Vagina (tissue), 2 donors: ENCODE results near the gene FEM1B. TPM values are rescaled to one million over a fixed set of nuclear protein-coding genes. Genes with fewer than 3 reads are reported as not detected.
A peak's percentile ranks its signal among the peaks of the same experiment; 100 is the strongest.

ENCODE experiments used
- DNase-seq, 2 donors: peaks; one replicate each; pipeline ENCODE4 v3.0.0-alpha.2; 2017; ENCODE audit errors: extremely low spot score in 2 of 2
- H3K27ac ChIP-seq: fragments of 200-600 bp; sonication (generic); one replicate; pipeline ENCODE4 v1.5.1; 2019
- H3K27me3 ChIP-seq: fragments of 200-600 bp; sonication (generic); one replicate; pipeline ENCODE4 v1.5.1; 2019
- H3K36me3 ChIP-seq, 2 donors: fragments of 200-600 bp; sonication (generic); one replicate each; pipeline ENCODE4 v1.5.1; 2017 to 2019
- H3K4me1 ChIP-seq: fragments of 200-600 bp; sonication (generic); one replicate; pipeline ENCODE4 v1.5.1; 2019
- H3K4me3 ChIP-seq, 2 donors: fragments of 200-600 bp; sonication (generic); 1 replicate in 1 of 2; 2 replicates in 1 of 2; pipeline ENCODE4 v1.5.1; 2016 to 2019
- H3K9me3 ChIP-seq: fragments of 200-600 bp; sonication (generic); one replicate; pipeline ENCODE4 v1.5.1; 2019
- CTCF ChIP-seq, 3 experiments: fragments of 450-650 bp in 2 of 3; fragments of 200-600 bp in 1 of 3; sonication (generic) in 1 of 3; IDR thresholded peaks; one replicate each; pipeline ENCODE4 v1.5.1; 2017 to 2019; ENCODE audit warnings: antibody characterized with exemption in 3 of 3, mild to moderate bottlenecking in 2 of 3, moderate library complexity in 2 of 3
- POLR2A ChIP-seq, 2 donors: fragments of 450-650 bp; IDR thresholded peaks; one replicate each; pipeline ENCODE4 v1.6.1; 2017; ENCODE audit warnings: antibody characterized with exemption in 2 of 2, mild to moderate bottlenecking in 2 of 2, moderate library complexity in 2 of 2
- POLR2AphosphoS5 ChIP-seq, 2 donors: sonication (generic); formaldehyde crosslinking; IDR thresholded peaks; one replicate each; pipeline ENCODE4 v1.9.0; 2017; ENCODE audit warnings: antibody characterized with exemption in 2 of 2, mild to moderate bottlenecking in 2 of 2, low read depth in 1 of 2; ENCODE audit not compliant: insufficient read depth in 1 of 2
- intact Hi-C: fragments of 100-400 bp; cut with DNase I; formaldehyde crosslinking; loops from one replicate; pipeline ENCODE4 v1.15.1; 2023
- total RNA-seq: library from RNA; depleted of rRNA; stranded (reverse); fragments of >200 nt; gene quantifications from one replicate; pipeline ENCODE4 v1.2.3, GENCODE V29; 2016

Gene FEM1B
- total RNA-seq, 1 donor from 2014 or later: 38.3 TPM

GRCh38 chr15:68336516-68336915 lies 59.0 kb downstream of the FEM1B start:
- no peak overlapping the region for H3K27ac ChIP-seq
- no peak for TF ChIP-seq POLR2A (IDR thresholded peaks at IDR 0.05)
- peaks cover 37% of the 10 kb centered on the region for H3K4me1 ChIP-seq
- H3K9me3 ChIP-seq: no peaks in the 10 kb centered on the region
- H3K36me3 ChIP-seq: no peaks in the 10 kb centered on the region
- intact Hi-C loops: no loop called here
- DNase-seq: no peak
- no peaks in the 10 kb centered on the region for H3K27me3 ChIP-seq
- H3K4me3 ChIP-seq: no peak overlapping the region

GRCh38 chr15:68337826-68338225 lies 60.3 kb downstream of the FEM1B start:
- H3K4me1 ChIP-seq: peaks cover 51% of the 10 kb centered on the region
- no peaks in the 10 kb centered on the region for H3K27me3 ChIP-seq
- no peak overlapping the region for H3K27ac ChIP-seq
- no peak for TF ChIP-seq POLR2A (IDR thresholded peaks at IDR 0.05)
- TF ChIP-seq CTCF (IDR thresholded peaks at IDR 0.05): no peak
- no peak for TF ChIP-seq POLR2AphosphoS5 (IDR thresholded peaks at IDR 0.05; ENCODE audit: insufficient read depth in 1 of 2, low read depth in 1 of 2)
- H3K36me3 ChIP-seq: no peaks in the 10 kb centered on the region
- H3K9me3 ChIP-seq: no peaks in the 10 kb centered on the region
- intact Hi-C loops: no loop called here
- H3K4me3 ChIP-seq: no peak overlapping the region
- no peak for DNase-seq

- TF ChIP-seq POLR2AphosphoS5 (IDR thresholded peaks at IDR 0.05; ENCODE audit: insufficient read depth in 1 of 2, low read depth in 1 of 2) (no peak), CTCF (IDR thresholded peaks at IDR 0.05) (no peak), POLR2A (IDR thresholded peaks at IDR 0.05) (no peak)
- Histone ChIP-seq H3K27me3 (no peaks in the 10 kb centered on the region), H3K36me3 (no peaks in the 10 kb centered on the region), H3K9me3 (no peaks in the 10 kb centered on the region), H3K4me1 (peaks cover 42% of the 10 kb centered on the region), H3K4me3 (no peak overlapping the region), H3K27ac (no peak overlapping the region)
- no peak for DNase-seq
- intact Hi-C loops: no loop called here
These were observed 61.9 kb downstream of the FEM1B start for GRCh38 chr15:68339481-68339880.

GRCh38 chr15:68340726-68341671 lies 63.5 kb downstream of the FEM1B start:
- no peaks in the 10 kb centered on the region for H3K27me3 ChIP-seq
- H3K4me3 ChIP-seq: no peak overlapping the region
- TF ChIP-seq CTCF (IDR thresholded peaks at IDR 0.05) (no peak), POLR2A (IDR thresholded peaks at IDR 0.05) (no peak), POLR2AphosphoS5 (IDR thresholded peaks at IDR 0.05; ENCODE audit: insufficient read depth in 1 of 2, low read depth in 1 of 2) (no peak)
- no peak for DNase-seq
- H3K9me3 ChIP-seq: no peaks in the 10 kb centered on the region
- H3K36me3 ChIP-seq: no peaks in the 10 kb centered on the region
- intact Hi-C loops: no loop called here
- peaks cover 27% of the 10 kb centered on the region for H3K4me1 ChIP-seq
- peak overlapping the region; percentile 53 for H3K27ac ChIP-seq

GRCh38 chr15:68341760-68342725 lies 64.5 kb downstream of the FEM1B start:
- Histone ChIP-seq H3K27ac (peak overlapping the region; percentile 53), H3K4me1 (peaks cover 27% of the 10 kb centered on the region), H3K36me3 (no peaks in the 10 kb centered on the region), H3K9me3 (no peaks in the 10 kb centered on the region), H3K4me3 (no peak overlapping the region), H3K27me3 (no peaks in the 10 kb centered on the region)
- intact Hi-C loops: no loop called here
- TF ChIP-seq POLR2A (IDR thresholded peaks at IDR 0.05) (no peak), POLR2AphosphoS5 (IDR thresholded peaks at IDR 0.05; ENCODE audit: insufficient read depth in 1 of 2, low read depth in 1 of 2) (no peak), CTCF (IDR thresholded peaks at IDR 0.05) (no peak)
- DNase-seq: no peak
